CD14-positive monocyte (primary cell): Measurements from ENCODE around the gene ARHGAP21. TPM values are rescaled to one million over a fixed set of nuclear protein-coding genes. Genes with fewer than 3 reads are reported as not detected.

ENCODE experiments used
- DNase-seq, 3 donors: peaks; one replicate each; pipeline ENCODE4 v3.0.0-alpha.2; 2011 to 2022
- H2AFZ ChIP-seq: 2 replicates; pipeline ENCODE4 v1.6.0; 2012; ENCODE audit warnings: mild to moderate bottlenecking, low read depth, low read length, inconsistent platforms; ENCODE audit not compliant: insufficient read depth, poor library complexity, severe bottlenecking
- H3K27ac ChIP-seq, 2 donors: 1 replicate in 1 of 2; 2 replicates in 1 of 2; pipeline ENCODE4 v1.5.1; 2012 to 2013; ENCODE audit warnings: low read length in 2 of 2, control low read depth in 1 of 2, inconsistent platforms in 1 of 2, low read depth in 1 of 2, mild to moderate bottlenecking in 1 of 2
- H3K27me3 ChIP-seq, 2 donors: one replicate each; pipeline versions ENCODE4 v1.6.0 to v1.6.1; 2011 to 2013; ENCODE audit warnings: low read length in 2 of 2; ENCODE audit not compliant: control insufficient read depth in 2 of 2, insufficient read depth in 2 of 2
- H3K36me3 ChIP-seq, 2 donors: replicated peaks in 1 of 2; 1 replicate in 1 of 2; 2 replicates in 1 of 2; pipeline versions ENCODE4 v1.5.1 to v1.6.1; 2012 to 2013; ENCODE audit warnings: low read length in 2 of 2, control low read depth in 1 of 2, inconsistent platforms in 1 of 2, mild to moderate bottlenecking in 1 of 2; ENCODE audit not compliant: insufficient read depth in 2 of 2, control insufficient read depth in 1 of 2
- H3K4me1 ChIP-seq, 2 donors: 1 replicate in 1 of 2; 2 replicates in 1 of 2; pipeline versions ENCODE4 v1.5.1 to v1.6.1; 2012 to 2013; ENCODE audit warnings: low read length in 2 of 2, control low read depth in 1 of 2, inconsistent platforms in 1 of 2, mild to moderate bottlenecking in 1 of 2, moderate library complexity in 1 of 2; ENCODE audit not compliant: insufficient read depth in 2 of 2, control insufficient read depth in 1 of 2
- H3K4me2 ChIP-seq: replicated peaks from 2 replicates; pipeline ENCODE3; 2012; ENCODE audit warnings: low read length, moderate library complexity, mild to moderate bottlenecking; ENCODE audit not compliant: poor library complexity, severe bottlenecking; ENCODE audit errors: extremely low read depth
- H3K4me3 ChIP-seq, 3 experiments: fragments of 200-600 bp in 1 of 3; sonication (generic) in 1 of 3; replicated peaks in 1 of 3; 1 replicate in 2 of 3; 2 replicates in 1 of 3; pipeline ENCODE4 v1.5.1; 2011 to 2013; ENCODE audit warnings: low read length in 3 of 3, mild to moderate bottlenecking in 3 of 3, control low read depth in 2 of 3, low read depth in 2 of 3, inconsistent platforms in 1 of 3, moderate library complexity in 1 of 3
- H3K79me2 ChIP-seq: 2 replicates; pipeline ENCODE4 v1.6.0; 2012; ENCODE audit warnings: mild to moderate bottlenecking, control low read depth, inconsistent platforms, low read length, moderate library complexity; ENCODE audit not compliant: insufficient read depth
- H3K9ac ChIP-seq: 2 replicates; pipeline ENCODE4 v1.6.0; 2017; ENCODE audit warnings: low read length, mild to moderate bottlenecking; ENCODE audit not compliant: insufficient read depth, poor library complexity, severe bottlenecking
- H3K9me3 ChIP-seq, 2 donors: replicated peaks in 1 of 2; 1 replicate in 1 of 2; 2 replicates in 1 of 2; pipeline versions ENCODE4 v1.5.1 to v1.6.1; 2012 to 2013; ENCODE audit warnings: low read length in 2 of 2, control low read depth in 1 of 2; ENCODE audit not compliant: control insufficient read depth in 1 of 2, insufficient read depth in 1 of 2
- H4K20me1 ChIP-seq: 2 replicates; pipeline ENCODE4 v1.6.0; 2012; ENCODE audit warnings: mild to moderate bottlenecking, low read length, control low read depth, moderate library complexity; ENCODE audit not compliant: insufficient read depth
- H3K27ac Mint-ChIP-seq, 7 donors: one replicate each; pipeline ENCODE4 v1.8.0; 2020; ENCODE audit warnings: mild to moderate bottlenecking in 7 of 7, mixed read lengths in 7 of 7, moderate library complexity in 6 of 7, inconsistent platforms in 2 of 7
- H3K27me3 Mint-ChIP-seq, 3 donors: one replicate each; pipeline ENCODE4 v1.8.0; 2021 to 2022; ENCODE audit warnings: low read depth in 3 of 3, mild to moderate bottlenecking in 3 of 3, mixed read lengths in 3 of 3, moderate library complexity in 3 of 3, inconsistent platforms in 1 of 3
- H3K36me3 Mint-ChIP-seq, 2 donors: one replicate each; pipeline ENCODE4 v1.8.0; 2020; ENCODE audit warnings: mixed read lengths in 2 of 2, inconsistent platforms in 1 of 2, mild to moderate bottlenecking in 1 of 2
- H3K4me1 Mint-ChIP-seq: one replicate; pipeline ENCODE4 v1.8.0; 2020; ENCODE audit warnings: mild to moderate bottlenecking, mixed read lengths
- H3K4me3 Mint-ChIP-seq, 2 donors: one replicate each; pipeline ENCODE4 v1.8.0; 2020; ENCODE audit warnings: mild to moderate bottlenecking in 2 of 2, mixed read lengths in 2 of 2, moderate library complexity in 1 of 2
- H3K9me3 Mint-ChIP-seq, 7 donors: one replicate each; pipeline ENCODE4 v1.8.0; 2020 to 2022; ENCODE audit warnings: mixed read lengths in 7 of 7, mild to moderate bottlenecking in 6 of 7, moderate library complexity in 6 of 7, inconsistent platforms in 2 of 7
- WGBS: methylation state at CpG from one replicate; pipeline ENCODE4 v1.1.5; 2013; ENCODE audit warnings: missing lambda C conversion rate; ENCODE audit not compliant: insufficient coverage; 5-methylcytosine and 5-hydroxymethylcytosine counted together
- intact Hi-C, 2 donors: fragments of 100-400 bp; cut with micrococcal nuclease; formaldehyde crosslinking; loops; one replicate each; pipeline versions ENCODE4 v1.15.0 to v1.15.1; 2023
- polyA plus RNA-seq, 3 donors: library from polyadenylated mRNA; depleted of rRNA in 1 of 3; unstranded in 2 of 3; stranded (reverse) in 1 of 3; fragments of 300-500 nt in 2 of 3; fragments of >200 nt in 1 of 3; fragmentation: Illumina TruSeq in 2 of 3; gene quantifications; 1 replicate in 2 of 3; 2 replicates in 1 of 3; pipeline ENCODE4 v1.2.3, GENCODE V29; 2012 to 2021
- TF ChIP-seq, protein P1 (sequence below): fragments of 200-600 bp; IDR thresholded peaks from one replicate; pipeline ENCODE4 v1.8.0; 2022; ENCODE audit warnings: antibody characterized with exemption, mild to moderate bottlenecking

Gene ARHGAP21
- polyA plus RNA-seq, 3 donors, result 2.1 to 20.0 (median 3.4) TPM

DNA sequence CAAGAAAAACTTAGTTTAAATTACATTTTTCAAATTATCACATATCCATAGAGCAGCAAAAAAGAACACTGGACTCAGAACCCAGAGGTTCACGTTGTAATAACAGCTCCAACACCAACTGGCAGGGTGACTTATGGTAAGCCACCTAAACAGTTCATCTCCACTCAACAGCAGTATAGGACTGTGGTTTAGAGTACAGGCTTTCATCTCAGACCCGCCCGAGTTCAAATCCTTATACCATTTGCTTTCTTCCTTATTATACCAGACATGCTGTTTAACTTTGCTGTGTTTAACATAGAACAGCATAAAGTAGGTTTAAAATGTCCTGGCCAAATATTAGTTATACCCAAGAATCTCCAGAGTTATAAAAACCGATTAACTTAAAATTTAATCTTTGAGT is 97.9 kb downstream of the ARHGAP21 start:
- Histone ChIP-seq H3K9me3 (no peaks in the 10 kb centered on the region), H3K4me3 (no peak overlapping the region), H3K9ac (no peak overlapping the region), H2AFZ (no peak overlapping the region), H3K27ac (no peak overlapping the region), H3K79me2 (no peaks in the 10 kb centered on the region), H3K36me3 (peaks cover 0 to 5% of the 10 kb centered on the region in 2 donors), H4K20me1 (no peaks in the 10 kb centered on the region), H3K4me2 (no peak overlapping the region), H3K27me3 (no peaks in the 10 kb centered on the region), H3K4me1 (no peaks in the 10 kb centered on the region)
- Mint-ChIP-seq H3K27ac (no peak overlapping the region), H3K9me3 (no peaks in the 10 kb centered on the region), H3K4me3 (no peak overlapping the region), H3K4me1 (no peaks in the 10 kb centered on the region), H3K27me3 (no peaks in the 10 kb centered on the region), H3K36me3 (peaks cover 4 to 9% of the 10 kb centered on the region in 2 donors)
- intact Hi-C loops, result no loop called here
- WGBS, result no CpG with 5 or more reads among the region's 4 CpGs
- TF ChIP-seq, protein P1, sequence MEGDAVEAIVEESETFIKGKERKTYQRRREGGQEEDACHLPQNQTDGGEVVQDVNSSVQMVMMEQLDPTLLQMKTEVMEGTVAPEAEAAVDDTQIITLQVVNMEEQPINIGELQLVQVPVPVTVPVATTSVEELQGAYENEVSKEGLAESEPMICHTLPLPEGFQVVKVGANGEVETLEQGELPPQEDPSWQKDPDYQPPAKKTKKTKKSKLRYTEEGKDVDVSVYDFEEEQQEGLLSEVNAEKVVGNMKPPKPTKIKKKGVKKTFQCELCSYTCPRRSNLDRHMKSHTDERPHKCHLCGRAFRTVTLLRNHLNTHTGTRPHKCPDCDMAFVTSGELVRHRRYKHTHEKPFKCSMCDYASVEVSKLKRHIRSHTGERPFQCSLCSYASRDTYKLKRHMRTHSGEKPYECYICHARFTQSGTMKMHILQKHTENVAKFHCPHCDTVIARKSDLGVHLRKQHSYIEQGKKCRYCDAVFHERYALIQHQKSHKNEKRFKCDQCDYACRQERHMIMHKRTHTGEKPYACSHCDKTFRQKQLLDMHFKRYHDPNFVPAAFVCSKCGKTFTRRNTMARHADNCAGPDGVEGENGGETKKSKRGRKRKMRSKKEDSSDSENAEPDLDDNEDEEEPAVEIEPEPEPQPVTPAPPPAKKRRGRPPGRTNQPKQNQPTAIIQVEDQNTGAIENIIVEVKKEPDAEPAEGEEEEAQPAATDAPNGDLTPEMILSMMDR, result no peak
- DNase-seq, result no peak

DNA sequence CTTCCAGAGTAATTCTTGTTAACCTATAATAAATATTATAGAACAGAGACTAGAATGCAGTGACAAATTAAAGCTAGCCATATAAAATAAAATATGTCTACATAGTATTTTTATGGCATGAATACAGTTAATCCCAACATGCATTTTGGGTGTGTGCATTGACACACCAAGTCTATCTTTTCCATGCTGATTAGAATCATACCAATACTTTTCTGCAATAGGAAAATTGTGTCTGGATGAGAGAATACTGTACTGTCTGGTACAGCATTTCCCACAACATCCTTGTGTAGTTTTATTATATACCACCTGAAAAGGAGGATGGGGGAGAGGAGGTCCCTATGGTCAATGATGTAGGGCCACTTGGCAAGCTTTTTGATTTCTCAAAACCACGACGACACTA is 100.3 kb downstream of the ARHGAP21 start:
- Histone ChIP-seq H3K27ac (no peak overlapping the region), H3K4me1 (no peaks in the 10 kb centered on the region), H3K9ac (no peak overlapping the region), H3K4me2 (no peak overlapping the region), H3K9me3 (no peaks in the 10 kb centered on the region), H2AFZ (no peak overlapping the region), H3K36me3 (peaks cover 0 to 8% of the 10 kb centered on the region in 2 donors), H3K79me2 (no peaks in the 10 kb centered on the region), H3K4me3 (no peak overlapping the region), H3K27me3 (no peaks in the 10 kb centered on the region), H4K20me1 (no peaks in the 10 kb centered on the region)
- no peaks in the 10 kb centered on the region for H3K9me3 Mint-ChIP-seq
- intact Hi-C loops, result no loop called here
- no CpG with 5 or more reads among the region's 2 CpGs for WGBS
- H3K4me1 Mint-ChIP-seq, result no peaks in the 10 kb centered on the region
- DNase-seq, result no peak
- no peak overlapping the region for H3K27ac Mint-ChIP-seq
- H3K27me3 Mint-ChIP-seq, result no peaks in the 10 kb centered on the region
- H3K36me3 Mint-ChIP-seq, result peaks cover 16 to 18% of the 10 kb centered on the region in 2 donors
- no peak overlapping the region for H3K4me3 Mint-ChIP-seq
- TF ChIP-seq, protein P1, result no peak
